HEK293 (cell line): ENCODE data around the gene UQCR11.

ENCODE experiments used
- CTCF ChIA-PET: fragments of 350-600 bp; formaldehyde crosslinking; extraction: SDS; loops from one replicate; lab custom pipeline; 2021; ENCODE audit warnings: antibody characterized with exemption; lab: Yijun Ruan, JAX
- POLR2A ChIA-PET: fragments of 300-600 bp; formaldehyde crosslinking; extraction: SDS; loops from one replicate; lab custom pipeline; 2020; ENCODE audit warnings: antibody characterized with exemption, inconsistent platforms; lab: Yijun Ruan, JAX
- H3K27ac ChIP-seq: fragments of 200-500 bp; sonication (Bioruptor generic); 2 replicates; pipeline ENCODE4 v1.5.1; 2014; ENCODE audit warnings: low read depth, low read length, control low read depth, inconsistent platforms; ENCODE audit errors: extremely low read depth
- H3K36me3 ChIP-seq, 2 experiments: fragments of 200-500 bp in 1 of 2; sonication (Bioruptor generic) in 1 of 2; 1 replicate in 1 of 2; 2 replicates in 1 of 2; pipeline ENCODE4 v1.5.1; 2014 to 2017; ENCODE audit warnings: inconsistent platforms in 2 of 2, low read length in 2 of 2; ENCODE audit not compliant: control insufficient read depth in 2 of 2, insufficient read depth in 1 of 2
- H3K4me1 ChIP-seq: fragments of 200-500 bp; sonication (Bioruptor generic); 2 replicates; pipeline ENCODE4 v1.5.1; 2014; ENCODE audit warnings: mild to moderate bottlenecking, low read length, inconsistent platforms; ENCODE audit not compliant: control insufficient read depth, insufficient read depth
- H3K4me3 ChIP-seq: 2 replicates; pipeline ENCODE4 v1.5.1; 2011; ENCODE audit warnings: low read depth, mild to moderate bottlenecking, control low read depth, low read length, moderate library complexity
- H3K9me3 ChIP-seq: fragments of 200-500 bp; sonication (Bioruptor generic); 2 replicates; pipeline ENCODE4 v1.5.1; 2014; ENCODE audit warnings: low read depth, low read length, inconsistent platforms; ENCODE audit not compliant: control insufficient read depth, insufficient read depth
- IKZF3 ChIP-seq: fragments of 450-650 bp; IDR thresholded peaks from 2 replicates; pipeline ENCODE4 v1.5.0; 2018; ENCODE audit warnings: missing biosample characterization, mild to moderate bottlenecking, missing genetic modification characterization, moderate library complexity
- KLF16 ChIP-seq: fragments of 450-650 bp; formaldehyde crosslinking; IDR thresholded peaks from 2 replicates; pipeline ENCODE4 v1.5.1; 2017; ENCODE audit warnings: missing biosample characterization, missing genetic modification characterization
- PBX3 ChIP-seq: sonication (generic); formaldehyde crosslinking; IDR thresholded peaks from 2 replicates; pipeline ENCODE4 v1.8.1; 2022; ENCODE audit warnings: mild to moderate bottlenecking, moderate library complexity, missing genetic modification reagents
- YY1 ChIP-seq: fragments of 450-650 bp; formaldehyde crosslinking; IDR thresholded peaks from 2 replicates; pipeline ENCODE4 v1.5.1; 2018; ENCODE audit warnings: missing biosample characterization, missing genetic modification characterization
- YY2 ChIP-seq: fragments of 450-650 bp; formaldehyde crosslinking; IDR thresholded peaks from 2 replicates; pipeline ENCODE4 v1.5.1; 2016; ENCODE audit warnings: missing biosample characterization, missing genetic modification characterization
- ZBTB44 ChIP-seq: fragments of 450-650 bp; IDR thresholded peaks from 2 replicates; pipeline ENCODE4 v1.5.1; 2018; ENCODE audit warnings: missing biosample characterization, mild to moderate bottlenecking, missing genetic modification characterization
- ZNF121 ChIP-seq: fragments of 450-650 bp; formaldehyde crosslinking; IDR thresholded peaks from 2 replicates; pipeline ENCODE4 v1.5.1; 2016; ENCODE audit warnings: missing biosample characterization, missing genetic modification characterization
- ZNF211 ChIP-seq: fragments of 450-650 bp; formaldehyde crosslinking; IDR thresholded peaks from 2 replicates; pipeline ENCODE4 v1.5.1; 2016; ENCODE audit warnings: low read depth, missing biosample characterization, missing genetic modification characterization
- ZNF24 ChIP-seq: fragments of 450-650 bp; formaldehyde crosslinking; IDR thresholded peaks from 2 replicates; pipeline ENCODE4 v1.5.1; 2016; ENCODE audit warnings: missing biosample characterization, missing genetic modification characterization
- ZNF280C ChIP-seq: fragments of 450-650 bp; formaldehyde crosslinking; IDR thresholded peaks from 2 replicates; pipeline ENCODE4 v1.5.1; 2016; ENCODE audit warnings: missing biosample characterization, missing genetic modification characterization
- ZNF280D ChIP-seq: fragments of 450-650 bp; formaldehyde crosslinking; IDR thresholded peaks from 2 replicates; pipeline ENCODE4 v1.5.1; 2016; ENCODE audit warnings: missing biosample characterization, missing genetic modification characterization
- ZNF302 ChIP-seq: fragments of 450-650 bp; formaldehyde crosslinking; IDR thresholded peaks from 2 replicates; pipeline ENCODE4 v1.5.1; 2016; ENCODE audit warnings: missing biosample characterization, missing genetic modification characterization, low read depth
- ZNF311 ChIP-seq: fragments of 450-650 bp; formaldehyde crosslinking; IDR thresholded peaks from 2 replicates; pipeline ENCODE4 v1.5.1; 2017; ENCODE audit warnings: missing biosample characterization, missing genetic modification characterization, borderline replicate concordance
- ZNF341 ChIP-seq: fragments of 450-650 bp; formaldehyde crosslinking; IDR thresholded peaks from 2 replicates; pipeline ENCODE4; 2016; ENCODE audit warnings: low read depth, missing biosample characterization, missing genetic modification characterization
- ZNF366 ChIP-seq: fragments of 450-650 bp; formaldehyde crosslinking; conservative IDR thresholded peaks from 2 replicates; pipeline ENCODE4 v1.5.1; 2016; ENCODE audit warnings: missing biosample characterization, missing genetic modification characterization
- ZNF416 ChIP-seq: fragments of 450-650 bp; formaldehyde crosslinking; IDR thresholded peaks from 2 replicates; pipeline ENCODE4 v1.5.1; 2016; ENCODE audit warnings: missing biosample characterization, missing genetic modification characterization
- ZNF433 ChIP-seq: fragments of 450-650 bp; formaldehyde crosslinking; IDR thresholded peaks from 2 replicates; pipeline ENCODE4 v1.5.1; 2016; ENCODE audit warnings: missing biosample characterization, missing genetic modification characterization, low read depth
- ZNF48 ChIP-seq: fragments of 450-650 bp; formaldehyde crosslinking; IDR thresholded peaks from 2 replicates; pipeline ENCODE4 v1.5.1; 2016; ENCODE audit warnings: missing biosample characterization, missing genetic modification characterization
- ZNF555 ChIP-seq: fragments of 450-650 bp; formaldehyde crosslinking; conservative IDR thresholded peaks from 2 replicates; pipeline ENCODE4 v1.5.1; 2017; ENCODE audit warnings: missing biosample characterization, mild to moderate bottlenecking, missing genetic modification characterization, inconsistent platforms
- ZNF621 ChIP-seq: fragments of 450-650 bp; formaldehyde crosslinking; IDR thresholded peaks from 2 replicates; pipeline ENCODE4 v1.5.1; 2017; ENCODE audit warnings: missing biosample characterization, missing genetic modification characterization
- ZNF747 ChIP-seq: fragments of 450-650 bp; formaldehyde crosslinking; IDR thresholded peaks from 2 replicates; pipeline ENCODE4 v1.5.1; 2016; ENCODE audit warnings: missing biosample characterization, missing genetic modification characterization
- ZNF776 ChIP-seq: fragments of 450-650 bp; formaldehyde crosslinking; IDR thresholded peaks from 2 replicates; pipeline ENCODE4 v1.5.0; 2017; ENCODE audit warnings: missing biosample characterization, missing genetic modification characterization, borderline replicate concordance
- ZNF830 ChIP-seq: fragments of 450-650 bp; IDR thresholded peaks from 2 replicates; pipeline ENCODE4 v1.5.0; 2018; ENCODE audit warnings: missing biosample characterization, missing genetic modification characterization, low read depth, mild to moderate bottlenecking, moderate library complexity
- ZSCAN16 ChIP-seq: fragments of 450-650 bp; formaldehyde crosslinking; IDR thresholded peaks from 2 replicates; pipeline ENCODE4 v1.5.1; 2016; ENCODE audit warnings: missing biosample characterization, missing genetic modification characterization
- TF ChIP-seq, protein P1 (sequence below): fragments of 450-650 bp; formaldehyde crosslinking; IDR thresholded peaks from 2 replicates; pipeline ENCODE4 v1.5.1; 2016; ENCODE audit warnings: missing biosample characterization, missing genetic modification characterization
- TF ChIP-seq, protein P2 (sequence below): fragments of 450-650 bp; formaldehyde crosslinking; IDR thresholded peaks from 2 replicates; pipeline ENCODE4 v1.5.1; 2016; ENCODE audit warnings: missing biosample characterization, missing genetic modification characterization

Gene UQCR11

DNA sequence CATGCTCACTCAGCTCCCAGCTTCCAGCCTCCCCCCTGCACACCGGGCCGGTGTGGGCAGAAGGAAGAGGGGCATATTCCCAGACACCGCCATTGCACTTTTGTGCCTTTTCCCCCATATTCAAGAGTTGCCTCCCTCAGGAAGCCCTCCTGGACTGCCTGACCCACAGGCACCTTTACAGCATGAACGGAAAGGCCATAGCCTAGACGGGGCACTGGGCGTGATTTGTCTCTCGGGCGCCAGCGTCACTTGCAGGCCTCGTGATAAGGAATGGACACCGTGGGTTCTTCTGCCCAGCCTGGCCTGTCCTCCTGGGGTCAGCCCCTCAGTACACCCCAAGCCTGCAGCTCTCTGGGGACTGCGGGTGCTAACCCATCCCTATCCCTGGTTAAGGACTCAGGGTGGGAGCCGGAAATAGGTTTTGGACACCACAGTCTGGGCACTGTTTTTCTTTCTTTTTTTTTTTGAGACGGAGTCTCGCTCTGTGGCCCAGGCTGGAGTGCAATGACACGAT lies 933 bp upstream of the UQCR11 start:
- Histone ChIP-seq H3K27ac (peak overlapping the region; percentile 47), H3K9me3 (no peaks in the 10 kb centered on the region), H3K4me3 (peak overlapping the region; percentile 53), H3K36me3 (peaks cover 0 to 31% of the 10 kb centered on the region in 2 experiments; a peak in 2 of 3 replicates), H3K4me1 (no peaks in the 10 kb centered on the region)
- CTCF ChIA-PET: interaction anchor here (0.5 to 2.1 kb wide), 11 partner anchors 9 to 442 kb away, joined by 3 to 6 read pairs (median 3); no protein-coding TSS in a partner anchor
- POLR2A ChIA-PET: interaction anchor here (1.4 to 2.1 kb wide), 4 partner anchors 13 to 46 kb away, joined by 4 to 27 read pairs (median 8); partner anchors contain the start of genes MBD3 and TCF3
- TF ChIP-seq ZSCAN16 (no peak), ZNF48 (tag by site-specific recombination) (no peak), ZNF366 (tag by site-specific recombination) (peak; percentile 59; the same call in 1 of the 2 replicates), ZNF341 (0 out of 2 replicates have a peak, but pooled peaks have one; percentile 3), ZNF776 (tag by site-specific recombination) (no peak), ZNF280D (tag by site-specific recombination) (peak; percentile 86), ZNF621 (tag by site-specific recombination) (no peak), ZNF747 (tag by site-specific recombination) (no peak), ZNF211 (no peak), ZNF280C (tag by site-specific recombination) (no peak), YY1 (no peak), ZBTB44 (tag by site-specific recombination) (no peak), ZNF416 (tag by site-specific recombination) (no peak), ZNF555 (no peak), ZNF830 (tag by site-specific recombination) (no peak), ZNF433 (tag by site-specific recombination) (no peak), PBX3 (CRISPR knock-in tag) (no peak), ZNF311 (no peak), ZNF302 (no peak), IKZF3 (tag by site-specific recombination) (peak; percentile 9; the same call in 1 of the 2 replicates), YY2 (0 out of 2 replicates have a peak, but pooled peaks have one; percentile 16), ZNF24 (tag by site-specific recombination) (no peak), KLF16 (tag by site-specific recombination) (no peak), ZNF121 (tag by site-specific recombination) (peak; percentile 29; the same call in 1 of the 2 replicates)
- TF ChIP-seq, protein P1, sequence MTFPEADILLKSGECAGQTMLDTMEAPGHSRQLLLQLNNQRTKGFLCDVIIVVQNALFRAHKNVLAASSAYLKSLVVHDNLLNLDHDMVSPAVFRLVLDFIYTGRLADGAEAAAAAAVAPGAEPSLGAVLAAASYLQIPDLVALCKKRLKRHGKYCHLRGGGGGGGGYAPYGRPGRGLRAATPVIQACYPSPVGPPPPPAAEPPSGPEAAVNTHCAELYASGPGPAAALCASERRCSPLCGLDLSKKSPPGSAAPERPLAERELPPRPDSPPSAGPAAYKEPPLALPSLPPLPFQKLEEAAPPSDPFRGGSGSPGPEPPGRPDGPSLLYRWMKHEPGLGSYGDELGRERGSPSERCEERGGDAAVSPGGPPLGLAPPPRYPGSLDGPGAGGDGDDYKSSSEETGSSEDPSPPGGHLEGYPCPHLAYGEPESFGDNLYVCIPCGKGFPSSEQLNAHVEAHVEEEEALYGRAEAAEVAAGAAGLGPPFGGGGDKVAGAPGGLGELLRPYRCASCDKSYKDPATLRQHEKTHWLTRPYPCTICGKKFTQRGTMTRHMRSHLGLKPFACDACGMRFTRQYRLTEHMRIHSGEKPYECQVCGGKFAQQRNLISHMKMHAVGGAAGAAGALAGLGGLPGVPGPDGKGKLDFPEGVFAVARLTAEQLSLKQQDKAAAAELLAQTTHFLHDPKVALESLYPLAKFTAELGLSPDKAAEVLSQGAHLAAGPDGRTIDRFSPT (tag by site-specific recombination): 0 out of 2 replicates have a peak, but pooled peaks have one; percentile 31
- TF ChIP-seq, protein P2, sequence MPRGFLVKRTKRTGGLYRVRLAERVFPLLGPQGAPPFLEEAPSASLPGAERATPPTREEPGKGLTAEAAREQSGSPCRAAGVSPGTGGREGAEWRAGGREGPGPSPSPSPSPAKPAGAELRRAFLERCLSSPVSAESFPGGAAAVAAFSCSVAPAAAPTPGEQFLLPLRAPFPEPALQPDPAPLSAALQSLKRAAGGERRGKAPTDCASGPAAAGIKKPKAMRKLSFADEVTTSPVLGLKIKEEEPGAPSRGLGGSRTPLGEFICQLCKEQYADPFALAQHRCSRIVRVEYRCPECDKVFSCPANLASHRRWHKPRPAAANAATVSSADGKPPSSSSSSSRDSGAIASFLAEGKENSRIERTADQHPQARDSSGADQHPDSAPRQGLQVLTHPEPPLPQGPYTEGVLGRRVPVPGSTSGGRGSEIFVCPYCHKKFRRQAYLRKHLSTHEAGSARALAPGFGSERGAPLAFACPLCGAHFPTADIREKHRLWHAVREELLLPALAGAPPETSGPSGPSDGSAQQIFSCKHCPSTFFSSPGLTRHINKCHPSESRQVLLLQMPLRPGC (tag by site-specific recombination): peak; percentile 45; the same call in 1 of the 2 replicates
